BJ (cell line): ENCODE data around the gene RCOR3. TPM values are rescaled to one million over a fixed set of nuclear protein-coding genes. Genes with fewer than 3 reads are reported as not detected.

ENCODE experiments used
- CTCF ChIA-PET: fragments of 350-600 bp; formaldehyde crosslinking; extraction: SDS; loops from one replicate; lab custom pipeline; 2021; ENCODE audit warnings: antibody characterized with exemption, inconsistent platforms; lab: Yijun Ruan, JAX
- POLR2A ChIA-PET: fragments of 300-600 bp; sonication (Branson Sonifier 250); formaldehyde crosslinking; extraction: SDS; loops from one replicate; lab custom pipeline; 2021; ENCODE audit warnings: antibody characterized with exemption; lab: Charles Lee
- DNase-seq: peaks from one replicate; pipeline ENCODE4 v3.0.0-alpha.2; 2011; ENCODE audit warnings: low read depth
- H3K27me3 ChIP-seq: 2 replicates; pipeline ENCODE4 v1.6.0; 2011; ENCODE audit warnings: low read length; ENCODE audit not compliant: control insufficient read depth, insufficient read depth
- H3K36me3 ChIP-seq: 2 replicates; pipeline ENCODE4 v1.5.1; 2011; ENCODE audit warnings: low read length; ENCODE audit not compliant: control insufficient read depth, insufficient read depth
- H3K4me3 ChIP-seq: 2 replicates; pipeline ENCODE4 v1.5.1; 2011; ENCODE audit warnings: low read depth, mild to moderate bottlenecking, control low read depth, low read length
- polyA plus RNA-seq: library from polyadenylated mRNA; depleted of rRNA; stranded (reverse); fragments of >200 nt; gene quantifications from 2 replicates; pipeline ENCODE4 v1.2.3, GENCODE V29; 2011
- TF ChIP-seq, protein P1 (sequence below): IDR thresholded peaks from 2 replicates; pipeline ENCODE4 v1.5.1; 2011; ENCODE audit warnings: low read depth, mild to moderate bottlenecking, control low read depth, inconsistent platforms, low read length, moderate library complexity; ENCODE audit not compliant: insufficient read depth

The RCOR3 gene
- polyA plus RNA-seq, 1 experiment, result 27.7 TPM

DNA sequence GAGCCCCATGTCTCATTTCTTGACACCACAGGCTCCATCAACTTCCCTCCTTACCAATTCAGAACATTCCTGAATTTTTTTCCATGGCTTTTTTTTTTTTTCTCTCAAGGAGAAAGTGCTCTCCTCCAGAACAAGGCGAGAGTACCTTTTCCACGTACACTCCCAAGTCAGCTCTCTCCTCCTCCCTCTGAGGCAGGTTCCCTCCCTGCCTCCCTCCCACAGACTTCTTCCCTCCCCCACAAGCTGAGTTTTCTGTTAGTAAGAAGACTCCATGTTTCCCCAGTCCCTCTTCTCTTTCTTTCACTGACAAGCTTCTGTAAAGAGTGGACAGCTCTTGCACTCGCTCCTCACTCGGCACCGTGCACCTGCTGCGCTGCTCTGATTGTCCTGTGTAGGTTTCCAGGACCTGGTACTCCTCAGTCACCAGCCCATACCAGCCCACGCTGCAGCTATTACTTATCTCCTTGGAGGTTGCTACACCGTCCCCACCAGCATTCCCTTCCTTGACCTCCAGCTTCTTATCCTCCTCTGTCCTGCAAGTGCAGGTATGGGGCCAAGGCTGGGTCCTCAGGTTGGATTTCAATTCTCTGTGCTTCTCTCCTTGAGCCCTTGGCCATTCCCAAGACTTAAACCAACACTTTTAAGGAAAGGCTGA is 71.2 kb downstream of the RCOR3 start:
- Histone ChIP-seq H3K36me3 (no peaks in the 10 kb centered on the region; the same call in 1 of the 2 replicates), H3K27me3 (no peaks in the 10 kb centered on the region), H3K4me3 (no peak overlapping the region)
- CTCF ChIA-PET, result interaction anchor here (1.5 to 4.8 kb wide), 3 partner anchors 139 to 325 kb away, joined by 3 to 24 read pairs (median 4); no protein-coding TSS in a partner anchor
- DNase-seq, result no peak
- TF ChIP-seq, protein P1, sequence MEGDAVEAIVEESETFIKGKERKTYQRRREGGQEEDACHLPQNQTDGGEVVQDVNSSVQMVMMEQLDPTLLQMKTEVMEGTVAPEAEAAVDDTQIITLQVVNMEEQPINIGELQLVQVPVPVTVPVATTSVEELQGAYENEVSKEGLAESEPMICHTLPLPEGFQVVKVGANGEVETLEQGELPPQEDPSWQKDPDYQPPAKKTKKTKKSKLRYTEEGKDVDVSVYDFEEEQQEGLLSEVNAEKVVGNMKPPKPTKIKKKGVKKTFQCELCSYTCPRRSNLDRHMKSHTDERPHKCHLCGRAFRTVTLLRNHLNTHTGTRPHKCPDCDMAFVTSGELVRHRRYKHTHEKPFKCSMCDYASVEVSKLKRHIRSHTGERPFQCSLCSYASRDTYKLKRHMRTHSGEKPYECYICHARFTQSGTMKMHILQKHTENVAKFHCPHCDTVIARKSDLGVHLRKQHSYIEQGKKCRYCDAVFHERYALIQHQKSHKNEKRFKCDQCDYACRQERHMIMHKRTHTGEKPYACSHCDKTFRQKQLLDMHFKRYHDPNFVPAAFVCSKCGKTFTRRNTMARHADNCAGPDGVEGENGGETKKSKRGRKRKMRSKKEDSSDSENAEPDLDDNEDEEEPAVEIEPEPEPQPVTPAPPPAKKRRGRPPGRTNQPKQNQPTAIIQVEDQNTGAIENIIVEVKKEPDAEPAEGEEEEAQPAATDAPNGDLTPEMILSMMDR, result no peak
- POLR2A ChIA-PET, result no interaction called here

DNA sequence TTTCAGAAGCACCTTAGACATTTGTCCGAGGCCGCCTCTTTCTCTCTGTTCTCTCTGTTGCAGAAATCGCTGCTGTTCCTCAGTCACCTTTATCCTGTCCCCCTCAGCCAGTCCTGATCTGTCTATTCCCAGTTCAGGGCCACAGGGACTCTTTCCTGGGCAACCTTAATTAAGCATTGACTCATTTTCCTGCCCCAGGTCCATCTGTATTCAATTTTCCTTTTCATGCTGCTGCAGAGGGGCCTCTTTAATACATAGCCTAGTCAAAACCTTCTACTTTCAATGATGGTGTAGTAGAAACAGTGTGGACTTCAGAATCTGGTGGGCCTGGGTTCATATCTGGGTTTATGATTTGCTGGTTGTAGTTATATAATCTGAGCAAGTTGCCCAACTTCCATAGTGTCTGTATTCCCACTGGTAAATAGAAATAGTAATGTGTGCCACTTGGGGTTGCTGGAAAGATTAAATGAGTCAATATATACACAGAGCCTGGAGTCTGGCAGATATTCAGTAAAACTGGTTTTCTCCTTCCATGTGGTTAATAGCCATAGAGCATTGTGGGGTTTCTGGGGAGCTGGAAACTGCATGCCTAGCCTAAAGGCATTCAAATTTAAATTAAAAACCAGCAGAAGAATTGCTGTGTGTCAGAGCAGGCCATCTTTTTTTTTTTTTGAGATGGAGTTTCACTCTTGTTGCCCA is 72.0 kb downstream of the RCOR3 start:
- no peak for DNase-seq
- ChIA-PET CTCF (interaction anchor here (1.6 kb wide), 1 partner anchor 185 kb away, joined by 3 read pairs; no protein-coding TSS in a partner anchor), POLR2A (interaction anchor here (0.6 kb wide), 1 partner anchor 614 kb away, joined by 5 read pairs; no protein-coding TSS in a partner anchor)
- Histone ChIP-seq H3K27me3 (no peaks in the 10 kb centered on the region), H3K36me3 (no peaks in the 10 kb centered on the region; the same call in 1 of the 2 replicates), H3K4me3 (no peak overlapping the region)
- TF ChIP-seq, protein P1, result no peak

DNA sequence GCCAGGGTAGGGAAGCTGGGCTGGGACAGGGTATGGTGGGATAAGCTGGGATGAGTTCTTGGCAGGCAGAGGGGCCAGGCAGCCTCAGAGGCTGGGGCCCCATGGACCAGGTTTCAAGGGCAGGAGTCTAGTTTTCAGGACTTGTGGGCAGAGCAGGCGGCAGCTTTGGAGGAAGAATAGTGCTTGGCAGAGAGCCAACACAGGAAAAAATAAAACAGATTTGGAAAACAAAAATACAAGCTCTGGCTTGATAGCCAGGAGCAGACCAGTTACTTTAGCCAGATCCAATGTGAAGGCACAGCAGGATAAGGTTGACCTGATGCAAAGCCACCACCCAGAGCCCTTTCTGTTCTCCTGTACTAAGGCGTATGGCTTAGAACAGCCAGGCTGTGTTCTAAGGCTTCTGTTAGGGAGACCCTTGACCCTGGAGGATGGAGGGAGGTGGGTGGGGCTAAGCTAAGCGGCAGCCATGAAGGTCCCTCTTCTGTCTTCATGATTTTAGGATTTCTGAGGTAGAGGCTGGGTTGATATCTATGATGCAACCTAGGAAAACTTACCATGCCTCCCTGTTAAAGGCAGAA is 73.0 kb downstream of the RCOR3 start:
- no peak overlapping the region for H3K4me3 ChIP-seq
- DNase-seq, result no peak
- no peaks in the 10 kb centered on the region for H3K27me3 ChIP-seq
- H3K36me3 ChIP-seq, result no peaks in the 10 kb centered on the region; the same call in 1 of the 2 replicates
- ChIA-PET POLR2A (no interaction called here), CTCF (interaction anchor here (0.8 to 1.7 kb wide), 2 partner anchors 9 to 182 kb away, joined by 3 to 6 read pairs; no protein-coding TSS in a partner anchor)
- TF ChIP-seq, protein P1, result no peak

DNA sequence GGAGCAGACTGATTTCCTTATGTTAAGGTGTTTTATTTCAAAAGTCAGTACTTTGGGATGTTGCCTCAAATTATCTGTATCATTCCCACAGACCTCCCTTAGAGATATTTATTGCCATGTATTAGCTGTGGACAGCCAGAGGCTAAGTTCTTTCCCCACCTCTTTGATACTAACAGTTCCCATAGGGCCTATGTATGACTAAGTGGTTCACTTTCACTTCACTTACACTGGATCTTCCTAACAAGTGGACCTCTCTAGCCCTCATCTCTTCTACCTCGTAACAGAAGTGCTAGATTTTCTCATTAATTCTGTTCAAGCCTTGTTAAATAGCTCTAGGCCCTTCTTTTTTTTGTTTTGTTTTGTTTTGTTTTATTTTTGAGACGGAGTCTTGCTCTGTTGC is 73.7 kb downstream of the RCOR3 start:
- DNase-seq, result no peak
- Histone ChIP-seq H3K27me3 (no peaks in the 10 kb centered on the region), H3K36me3 (no peaks in the 10 kb centered on the region; the same call in 1 of the 2 replicates), H3K4me3 (no peak overlapping the region)
- TF ChIP-seq, protein P1, result no peak
- POLR2A ChIA-PET, result no interaction called here
- CTCF ChIA-PET, result interaction anchor here (1.7 kb wide), 1 partner anchor 9 kb away, joined by 6 read pairs; no protein-coding TSS in a partner anchor

DNA sequence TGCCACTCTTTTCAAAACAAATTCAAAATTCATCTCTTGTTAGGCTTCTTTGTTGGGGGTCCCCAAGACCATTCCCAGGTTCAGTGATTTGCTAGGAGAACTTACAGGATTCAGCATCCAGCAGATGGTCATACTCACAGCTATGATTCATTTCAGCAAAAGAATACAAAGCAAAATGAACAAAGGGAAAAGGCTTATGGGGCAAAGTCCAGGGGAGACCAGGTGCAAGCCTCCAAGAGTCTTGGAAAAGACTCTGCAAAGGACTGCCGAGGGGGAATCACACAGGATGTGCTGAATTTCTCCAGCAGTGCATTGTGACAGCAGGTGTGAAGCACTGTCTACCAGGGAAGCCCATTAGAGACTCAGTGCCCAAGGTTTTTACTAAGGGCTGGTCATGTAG is 74.7 kb downstream of the RCOR3 start:
- H3K36me3 ChIP-seq, result no peaks in the 10 kb centered on the region
- TF ChIP-seq, protein P1, result no peak
- DNase-seq, result no peak
- POLR2A ChIA-PET, result no interaction called here
- no peak overlapping the region for H3K4me3 ChIP-seq
- H3K27me3 ChIP-seq, result no peaks in the 10 kb centered on the region
- CTCF ChIA-PET, result interaction anchor here (1.7 to 2.3 kb wide), 2 partner anchors 10 to 136 kb away, joined by 5 to 6 read pairs; no protein-coding TSS in a partner anchor
